LHCN-M2 (cell line): ENCODE measurements around the gene RUNX1. TPM values are rescaled to one million over a fixed set of nuclear protein-coding genes. Genes with fewer than 3 reads are reported as not detected.

ENCODE experiments used
- DNase-seq: peaks from one replicate; pipeline ENCODE4 v3.0.0-alpha.2; 2012; ENCODE audit warnings: low read depth
- total RNA-seq: library from RNA; depleted of rRNA; stranded (reverse); fragments of >200 nt; gene quantifications from 2 replicates; pipeline ENCODE4 v1.2.3, GENCODE V29; 2014

Gene RUNX1
- total RNA-seq, 1 experiment from 2014 or later = 43.9 TPM

GRCh38 chr21:34791776-34792503 lies 257.2 kb downstream of the RUNX1 start:
- no peak for DNase-seq

GRCh38 chr21:34790834-34791233 lies 258.3 kb downstream of the RUNX1 start:
- no peak for DNase-seq

- DNase-seq = no peak
Observed at GRCh38 chr21:34790341-34790740, 258.8 kb downstream of the RUNX1 start.

DNA sequence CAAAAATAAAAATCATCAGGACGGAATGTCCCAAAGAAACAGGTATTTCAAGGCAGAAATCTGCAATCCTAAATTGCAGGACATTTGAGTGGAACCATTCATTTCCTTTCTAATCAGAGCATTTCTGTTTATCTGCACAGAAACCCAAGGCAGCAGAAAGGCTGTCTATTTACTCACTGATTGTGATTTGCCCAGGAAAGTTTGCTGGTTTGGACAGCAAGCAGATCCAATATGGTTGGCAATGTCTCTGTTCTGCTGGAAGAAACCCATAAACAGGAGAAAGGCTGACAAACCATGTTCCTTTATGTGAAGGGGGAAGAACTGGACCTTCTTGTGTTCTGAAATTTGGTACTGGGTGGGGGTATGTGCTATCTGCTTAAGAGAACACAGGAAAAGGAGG lies 260.2 kb downstream of the RUNX1 start:
- DNase-seq = no peak

DNA sequence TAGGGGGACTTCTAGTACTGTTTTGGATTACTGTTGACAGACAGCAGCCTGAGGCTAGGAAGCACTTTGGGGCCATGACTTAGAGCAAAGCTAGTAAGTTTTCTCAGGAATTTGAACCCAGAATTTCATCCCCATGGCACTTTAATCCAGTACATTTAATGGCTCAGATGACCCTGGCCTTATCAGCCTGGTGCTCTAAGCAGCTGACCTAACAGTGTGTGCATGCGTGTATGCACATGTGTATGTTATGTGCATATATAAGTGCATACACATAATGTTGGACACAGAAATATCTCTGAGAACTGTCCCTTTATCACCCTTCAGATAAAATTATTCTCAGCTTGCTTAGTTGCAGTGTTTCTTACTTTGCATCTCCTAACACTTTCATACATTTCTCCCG lies 265.3 kb downstream of the RUNX1 start:
- no peak for DNase-seq

- DNase-seq = no peak
Observed at GRCh38 chr21:34782506-34783360, 266.4 kb downstream of the RUNX1 start.

DNA sequence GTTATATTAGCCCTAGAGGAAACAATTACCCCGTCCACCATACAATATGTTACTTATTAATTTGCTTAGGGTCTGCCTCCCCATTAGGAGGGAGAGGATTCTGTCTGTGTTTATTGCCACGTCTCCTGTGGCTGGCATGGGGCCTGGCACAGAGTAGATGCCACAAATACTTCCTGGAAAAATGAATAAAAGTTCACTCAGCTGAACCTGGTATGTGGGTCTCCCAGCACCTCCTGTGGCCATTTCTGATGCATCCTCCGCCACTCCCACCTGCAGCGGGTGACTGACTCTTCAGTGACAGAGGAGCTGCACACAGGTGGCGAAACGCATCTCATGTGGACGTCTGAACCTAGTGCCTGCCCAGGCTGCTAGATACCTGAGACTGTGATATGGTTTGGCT lies 267.6 kb downstream of the RUNX1 start:
- DNase-seq = no peak

DNA sequence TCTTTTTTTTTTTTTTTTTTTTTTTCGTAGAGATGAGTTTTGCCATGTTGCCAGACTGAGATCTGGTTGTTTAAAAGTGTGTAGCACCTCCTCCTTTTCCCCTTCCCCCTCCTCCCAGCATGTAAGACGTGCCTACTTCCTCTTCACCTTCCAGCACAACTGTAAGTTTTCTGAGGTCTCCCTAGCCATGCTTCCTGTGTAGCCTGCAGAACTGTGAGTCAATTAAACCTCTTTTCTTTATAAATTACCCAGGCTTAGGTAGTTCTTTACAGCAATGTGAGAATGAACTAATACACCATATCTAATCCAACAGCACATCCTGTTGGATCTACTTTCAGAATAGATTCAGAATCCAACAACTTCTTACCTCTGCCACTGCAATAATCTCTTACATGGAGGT lies 269.2 kb downstream of the RUNX1 start:
- no peak for DNase-seq

GRCh38 chr21:34775793-34776192 lies 273.3 kb downstream of the RUNX1 start:
- no peak for DNase-seq

DNA sequence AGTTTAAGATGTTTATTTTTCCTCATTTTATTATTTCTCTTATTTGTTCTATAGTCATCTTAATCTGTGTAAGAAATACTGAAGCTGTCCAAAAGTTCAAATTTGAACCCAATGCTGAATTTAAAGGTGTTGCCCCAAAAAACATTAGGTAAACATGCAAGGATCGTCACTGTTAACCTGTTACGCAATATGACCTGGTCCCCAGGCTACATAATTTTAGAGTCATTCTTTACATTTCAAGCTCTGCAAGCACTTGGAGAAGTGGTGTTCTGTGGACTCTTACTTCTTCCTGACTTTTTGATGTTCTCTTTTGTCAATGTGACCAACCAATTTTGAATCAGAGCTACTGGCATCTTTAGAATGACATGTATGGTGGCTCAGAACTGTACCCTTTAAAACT lies 274.4 kb downstream of the RUNX1 start:
- DNase-seq = no peak

GRCh38 chr21:34771512-34772028 lies 277.5 kb downstream of the RUNX1 start:
- DNase-seq = peak; percentile 81

GRCh38 chr21:34770576-34770975 lies 278.5 kb downstream of the RUNX1 start:
- no peak for DNase-seq

GRCh38 chr21:34768326-34768725 lies 280.8 kb downstream of the RUNX1 start:
- DNase-seq = no peak

- DNase-seq = no peak
Observed at GRCh38 chr21:34766862-34767261, 282.2 kb downstream of the RUNX1 start.

DNA sequence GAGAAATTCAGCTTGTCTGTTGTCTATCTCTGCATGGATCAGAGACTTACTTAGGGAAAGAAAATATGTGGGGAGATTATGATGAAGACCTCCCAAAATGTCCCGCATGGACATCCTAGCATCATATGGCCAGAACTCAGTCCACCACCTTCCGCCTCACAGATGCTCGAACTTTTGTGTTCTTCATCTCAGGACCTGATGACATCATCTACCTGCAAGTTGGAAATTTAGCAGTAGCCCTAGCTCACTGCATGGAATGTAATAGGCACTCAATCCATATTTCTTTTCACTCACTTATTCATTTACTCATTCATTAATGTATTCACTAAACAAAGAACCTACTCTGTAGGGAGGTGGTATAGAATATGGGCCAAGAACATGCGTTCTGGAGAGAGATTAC lies 283.5 kb downstream of the RUNX1 start:
- DNase-seq = no peak

DNA sequence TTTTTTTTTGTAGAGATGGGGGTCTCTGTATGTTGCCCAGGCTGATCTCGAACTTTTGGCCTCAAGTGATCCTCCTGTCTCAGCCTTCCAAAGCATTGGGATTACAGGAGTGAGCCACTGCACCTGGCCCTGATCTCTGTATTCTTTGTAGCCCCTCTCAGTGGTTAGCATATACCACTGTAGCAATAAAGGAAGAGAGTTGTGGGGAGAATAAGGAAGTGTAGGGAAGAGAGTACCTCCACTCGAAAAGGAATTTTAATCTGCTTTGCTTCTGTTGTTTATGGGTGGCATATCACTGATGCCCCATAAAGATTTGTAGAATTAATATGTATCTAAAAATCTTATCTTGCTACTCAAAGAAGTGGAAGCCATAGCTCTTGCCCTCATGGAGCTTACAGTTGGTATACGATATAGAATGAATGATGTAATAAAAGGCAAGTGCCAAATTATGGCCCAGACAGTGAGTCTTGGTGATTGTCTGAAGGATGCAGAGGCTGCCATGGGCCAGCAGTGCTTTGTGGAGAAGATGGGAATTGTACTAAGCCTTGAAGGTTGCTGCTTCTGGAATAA lies 284.3 kb downstream of the RUNX1 start:
- no peak for DNase-seq

DNA sequence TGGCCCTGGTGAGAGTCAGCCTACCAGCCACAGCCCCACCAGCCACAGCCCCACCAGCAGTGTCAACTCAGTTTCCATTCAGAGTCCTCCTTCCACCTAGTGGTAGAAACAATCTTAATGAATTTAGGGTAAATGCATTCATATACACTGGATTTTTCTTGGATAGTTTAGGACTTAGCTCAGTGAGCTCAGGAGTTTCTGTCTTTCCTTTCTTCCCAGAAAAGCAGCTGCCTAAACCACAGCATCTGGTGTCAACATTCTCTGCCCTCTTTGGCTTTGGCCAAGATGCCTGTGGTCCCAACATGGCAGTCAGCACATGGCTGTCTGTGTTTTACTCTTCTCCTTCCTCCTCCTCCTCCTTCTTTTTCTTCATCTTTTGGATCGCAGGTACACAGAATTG lies 286.3 kb downstream of the RUNX1 start:
- DNase-seq = peak; percentile 92

DNA sequence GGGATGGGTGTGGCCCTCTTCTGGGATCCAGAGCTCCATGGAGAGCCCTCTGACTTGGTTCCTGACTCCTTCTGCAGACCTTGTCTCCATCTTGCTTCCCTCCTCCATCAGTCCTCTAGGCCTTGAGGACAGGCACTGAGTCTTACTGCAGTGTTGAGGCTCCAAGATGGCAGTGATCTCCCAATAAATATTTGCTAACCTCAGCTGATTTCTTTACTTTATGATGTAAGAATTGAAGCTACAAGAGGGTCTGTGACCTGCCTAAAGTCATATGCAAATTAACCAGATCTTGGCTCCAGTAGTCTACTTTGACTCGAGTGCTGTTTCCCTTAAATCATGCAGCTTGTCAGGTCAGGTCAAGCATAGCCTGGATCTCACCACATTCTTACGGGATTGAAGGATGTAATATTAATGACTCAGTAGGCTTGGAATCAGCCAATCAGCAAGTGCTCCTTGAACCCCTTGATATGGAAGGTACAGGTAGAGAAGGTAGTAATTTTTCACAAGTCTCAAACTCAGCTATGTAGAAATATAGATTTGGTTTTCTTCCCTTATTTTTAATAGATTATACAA lies 287.3 kb downstream of the RUNX1 start:
- DNase-seq = peak; percentile 26

GRCh38 chr21:34754690-34755647 lies 294.1 kb downstream of the RUNX1 start:
- DNase-seq = no peak

DNA sequence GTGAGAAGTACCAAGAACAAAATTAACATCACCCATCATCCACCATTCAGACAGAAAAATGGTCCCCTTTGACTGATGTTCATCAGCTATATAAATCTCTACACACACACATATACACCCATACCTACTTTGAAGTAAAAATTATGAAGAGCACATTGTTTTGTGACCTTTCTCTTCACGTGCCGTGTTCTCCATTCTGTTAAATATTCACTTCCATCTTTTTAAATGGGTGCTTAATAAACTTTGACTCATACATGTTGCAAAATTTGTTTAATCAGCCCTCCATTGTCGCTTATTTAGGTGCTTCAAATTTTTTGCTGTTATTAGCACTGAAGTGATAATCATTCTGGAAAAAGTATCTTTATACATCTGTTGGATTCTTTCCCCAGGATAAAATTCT lies 300.2 kb downstream of the RUNX1 start:
- no peak for DNase-seq
